Measurements from ENCODE around the gene CYP3A4.

GRCh38 chr7:99739699-99740572 is 44.0 kb downstream of the CYP3A4 start:
- no peak for TF ChIP-seq YY1 (IDR thresholded peaks at IDR 0.05; ENCODE audit: insufficient read depth, insufficient read length)
- no peak for TF ChIP-seq ZNF274 (IDR thresholded peaks at IDR 0.05; ENCODE audit: low read depth, low read length)

All from NT2/D1 (cell line).